GM10266 (cell line): ENCODE data around the gene AK8.

Experiments
- DNase-seq: peaks from one replicate; pipeline ENCODE4 v3.0.0; 2012; ENCODE audit errors: extremely low spot score
- CTCF ChIP-seq: IDR thresholded peaks from 2 replicates; pipeline ENCODE4 v1.5.1; 2012; ENCODE audit warnings: mild to moderate bottlenecking, low read depth; ENCODE audit not compliant: control insufficient read depth, insufficient read depth; ENCODE audit errors: missing control alignments

The AK8 gene

GRCh38 chr9:132708239-132708638, 169.8 kb downstream of the AK8 start:
- DNase-seq, result no peak

DNA sequence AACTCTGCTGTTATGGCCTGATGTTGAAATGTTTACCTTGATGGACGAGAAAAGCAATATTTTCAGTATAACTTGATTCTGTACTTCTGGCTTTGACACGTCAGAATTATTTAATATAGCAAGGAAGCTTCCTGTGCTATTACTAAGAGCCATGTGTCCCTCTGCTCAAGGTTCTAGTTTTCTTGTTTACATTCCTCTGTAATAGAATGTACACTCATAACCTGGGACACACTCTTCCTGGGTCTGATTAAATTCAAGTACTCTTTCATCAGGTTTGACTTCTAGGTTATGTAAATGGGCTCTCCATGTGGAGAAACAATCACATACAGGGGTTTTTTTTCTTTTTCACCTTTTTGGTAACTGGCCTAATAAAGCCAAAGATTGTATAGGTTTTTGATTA, 174.7 kb downstream of the AK8 start:
- DNase-seq, result no peak
- no peak for TF ChIP-seq CTCF

More at GRCh38 chr9:132708239-132708638, 169.8 kb downstream of the AK8 start:
- TF ChIP-seq CTCF, result no peak

GRCh38 chr9:132702254-132702653, 175.8 kb downstream of the AK8 start:
- DNase-seq, result no peak
- TF ChIP-seq CTCF, result no peak

DNA sequence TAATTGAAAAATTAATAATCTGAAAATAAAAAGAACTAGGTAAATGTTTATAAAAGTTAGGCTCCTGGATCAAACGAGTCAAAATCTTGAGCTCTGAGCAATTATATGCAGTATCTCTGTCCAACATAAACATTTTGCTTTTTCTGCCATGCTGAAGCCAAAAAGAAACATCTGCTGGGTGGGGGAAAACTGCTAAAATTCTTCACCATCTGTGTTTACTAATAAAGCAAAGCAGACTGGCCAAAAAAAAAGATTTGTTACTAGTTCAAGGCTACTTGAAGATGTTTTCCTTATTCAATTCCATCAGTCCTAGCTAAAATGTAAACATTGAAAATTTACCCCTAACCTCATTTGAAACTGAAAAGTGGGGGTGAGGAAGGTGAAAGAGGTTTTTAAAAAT, 178.1 kb downstream of the AK8 start:
- no peak for TF ChIP-seq CTCF
- no peak for DNase-seq

DNA sequence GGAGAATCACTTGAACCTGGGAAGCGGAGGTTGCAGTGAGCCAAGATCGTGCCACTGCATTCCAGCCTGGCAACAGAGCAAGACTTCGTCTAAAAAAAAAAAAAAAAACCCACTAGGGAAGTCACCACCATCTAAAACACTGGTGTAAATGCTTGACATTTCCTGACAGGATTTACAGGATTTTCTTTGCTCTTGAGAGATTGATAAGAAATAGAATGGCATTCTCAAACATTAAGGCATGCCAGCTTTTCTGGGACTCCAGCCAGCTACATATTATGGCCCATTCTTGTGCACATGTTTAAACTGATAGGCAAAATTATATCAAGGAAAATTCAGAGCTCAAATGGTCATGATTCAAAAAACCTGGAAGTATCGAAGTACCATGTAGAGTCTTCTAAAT, 179.1 kb downstream of the AK8 start:
- TF ChIP-seq CTCF, result no peak
- no peak for DNase-seq

GRCh38 chr9:132697230-132697629, 180.9 kb downstream of the AK8 start:
- no peak for DNase-seq
- no peak for TF ChIP-seq CTCF

DNA sequence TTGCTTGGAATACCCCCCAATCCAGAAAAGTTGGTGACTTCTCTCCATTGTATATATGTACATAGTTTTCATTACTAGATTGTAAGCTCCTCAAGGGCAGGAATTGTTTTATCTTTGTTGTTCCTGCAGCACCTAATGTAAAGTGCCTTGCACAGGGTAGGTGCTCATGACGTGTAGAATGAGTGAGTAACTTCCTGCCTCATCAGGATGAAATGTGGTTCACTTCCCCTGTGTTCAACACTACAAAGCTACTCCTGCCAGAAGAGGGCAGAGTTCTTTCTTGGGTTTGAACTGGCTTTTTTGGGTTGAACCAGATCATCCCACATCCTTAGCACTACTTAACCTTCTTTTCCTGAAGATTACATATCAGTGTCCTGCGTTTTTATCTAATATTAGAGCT, 183.9 kb downstream of the AK8 start:
- TF ChIP-seq CTCF, result no peak
- no peak for DNase-seq
